Epidermal melanocyte (primary cell): Measurements from ENCODE around the gene TNFRSF19.

ENCODE experiments used
- DNase-seq: peaks from one replicate; pipeline ENCODE4 v3.0.0; 2011; ENCODE audit warnings: low spot score; ENCODE audit not compliant: insufficient read length

The TNFRSF19 gene

GRCh38 chr13:23714672-23715071 is 144.5 kb downstream of the TNFRSF19 start:
- DNase-seq, result no peak

DNA sequence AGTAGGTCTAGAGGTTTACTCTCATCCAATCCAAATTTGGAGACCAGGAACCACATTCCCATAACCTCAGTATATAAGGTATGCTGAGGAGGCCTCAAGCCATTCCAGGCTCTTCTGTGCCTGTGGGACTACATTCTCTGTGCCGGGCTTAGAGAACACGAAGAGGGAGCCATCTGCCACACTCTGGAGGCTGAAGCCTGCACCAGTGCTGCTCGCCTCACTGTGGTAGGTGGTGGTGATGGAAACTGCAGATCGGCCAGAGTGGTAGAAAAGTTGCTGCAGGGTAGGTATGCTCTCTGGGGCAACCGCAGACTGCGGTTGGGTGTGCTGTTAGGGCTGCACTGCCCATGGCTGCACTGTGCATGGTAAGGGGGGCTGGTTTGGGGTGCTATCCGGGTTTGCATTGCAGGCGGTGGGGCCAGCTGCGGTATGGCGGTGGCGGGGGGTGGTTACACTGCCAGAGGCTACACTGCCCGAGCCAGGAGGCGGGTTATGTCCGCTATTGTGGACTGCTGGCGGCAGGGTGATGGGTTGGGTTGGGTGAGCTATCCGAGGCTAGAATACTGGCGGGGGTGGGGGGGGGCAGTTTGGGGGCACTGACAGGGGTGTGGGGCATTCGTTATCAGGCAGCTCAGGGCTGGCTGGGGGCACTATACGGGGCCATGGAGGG is 145.0 kb downstream of the TNFRSF19 start:
- DNase-seq, result no peak

- DNase-seq, result no peak
Observed at GRCh38 chr13:23715762-23716235, 145.6 kb downstream of the TNFRSF19 start.

GRCh38 chr13:23716401-23716800 is 146.2 kb downstream of the TNFRSF19 start:
- no peak for DNase-seq

- no peak for DNase-seq
Observed at GRCh38 chr13:23718996-23719395, 148.8 kb downstream of the TNFRSF19 start.

GRCh38 chr13:23722726-23723453 is 152.7 kb downstream of the TNFRSF19 start:
- DNase-seq, result peak; percentile 43

GRCh38 chr13:23723471-23723870 is 153.3 kb downstream of the TNFRSF19 start:
- DNase-seq, result no peak

- no peak for DNase-seq
Observed at GRCh38 chr13:23724196-23724970, 154.2 kb downstream of the TNFRSF19 start.
